NCI-H2227 treated with DMSO at 0.1 percent for 48 hours (cell line): ENCODE measurements around the gene DUOX2.
"Not testable (repeated sequence)": the region's sequence is repeated elsewhere in the genome, so short reads cannot be mapped to it uniquely, and the experiment has no call there.

Experiments
- DNase-seq: peaks from one replicate; lab custom pipeline; 2025; lab: John Stamatoyannopoulos, UW

DUOX2 gene

GRCh38 chr15:45073602-45074001 lies 40.4 kb downstream of the DUOX2 start:
- not testable (repeated sequence) for DNase-seq

- not testable (repeated sequence) for DNase-seq
Observed at GRCh38 chr15:45069942-45070360, 44.0 kb downstream of the DUOX2 start.

- no peak for DNase-seq
Observed at GRCh38 chr15:45064386-45064785, 49.6 kb downstream of the DUOX2 start.

DNA sequence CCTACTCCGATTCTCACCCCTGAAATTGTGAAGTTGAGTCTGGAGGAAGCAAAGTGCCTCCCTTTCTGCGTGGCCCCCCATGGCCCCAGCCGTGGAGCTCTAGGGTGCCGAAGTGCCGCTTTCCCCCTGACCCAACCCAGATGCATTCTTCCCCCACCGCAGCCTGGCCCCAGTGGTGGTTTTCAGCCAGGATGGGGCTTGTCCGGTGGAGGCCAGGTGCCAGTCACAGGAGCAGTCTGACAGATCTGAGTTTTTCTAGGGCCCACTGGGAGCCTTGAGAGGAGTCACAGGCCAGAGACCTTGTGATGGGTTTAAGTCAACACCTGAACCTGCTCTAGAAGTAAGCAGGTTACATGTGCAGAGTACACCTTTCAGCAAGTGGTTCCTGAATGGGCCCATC lies 51.7 kb downstream of the DUOX2 start:
- DNase-seq = not testable (repeated sequence)

DNA sequence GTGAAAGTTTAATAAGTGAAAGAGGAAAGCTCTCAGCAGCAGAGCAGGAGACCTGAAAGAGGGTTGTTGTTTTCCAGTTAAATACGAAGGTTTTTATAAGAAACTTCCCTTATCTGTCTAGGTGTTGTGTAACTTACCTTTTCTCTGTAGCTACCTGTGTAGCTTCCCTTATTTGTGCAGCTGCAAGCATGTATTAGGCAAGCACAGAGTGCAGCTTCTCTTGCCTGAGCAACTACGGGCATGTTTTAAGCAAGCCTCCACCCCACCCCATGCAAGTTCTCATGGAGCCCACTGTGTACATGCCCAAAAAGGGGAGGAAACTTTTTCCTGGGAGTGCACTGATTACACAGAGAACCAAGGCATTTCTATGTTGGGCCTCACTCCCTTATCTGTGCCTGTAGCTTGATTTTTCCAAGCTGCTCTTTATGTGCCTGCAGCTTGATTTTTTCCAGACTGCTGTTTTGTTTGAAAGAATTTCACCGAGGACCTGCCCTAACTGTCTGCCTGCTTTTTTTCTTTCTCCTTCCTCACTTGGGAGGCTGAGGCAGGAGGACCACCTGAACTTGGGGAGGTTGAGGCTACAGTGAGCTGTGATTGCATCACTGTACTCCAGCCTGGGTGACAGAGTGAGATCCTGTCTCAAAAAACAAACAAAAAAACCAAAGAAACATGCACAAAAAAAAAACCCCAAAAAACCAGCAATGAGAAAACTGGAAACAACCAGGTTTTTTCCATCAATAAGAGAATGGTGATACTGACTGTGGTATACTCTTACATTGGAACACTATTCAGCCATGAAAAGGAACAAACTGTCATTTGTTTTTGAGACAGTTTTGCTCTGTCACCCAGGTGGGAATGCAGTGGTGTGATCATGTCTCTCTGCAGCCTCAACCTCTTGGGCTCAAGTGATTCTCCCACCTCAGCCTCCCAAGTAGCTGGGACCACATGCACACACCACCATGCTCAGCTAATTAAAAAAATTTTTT lies 55.0 kb downstream of the DUOX2 start:
- DNase-seq = not testable (repeated sequence)

GRCh38 chr15:45052676-45053075 lies 61.3 kb downstream of the DUOX2 start:
- DNase-seq = not testable (repeated sequence)

- DNase-seq = no peak
Observed at GRCh38 chr15:45050587-45050986, 63.4 kb downstream of the DUOX2 start.

DNA sequence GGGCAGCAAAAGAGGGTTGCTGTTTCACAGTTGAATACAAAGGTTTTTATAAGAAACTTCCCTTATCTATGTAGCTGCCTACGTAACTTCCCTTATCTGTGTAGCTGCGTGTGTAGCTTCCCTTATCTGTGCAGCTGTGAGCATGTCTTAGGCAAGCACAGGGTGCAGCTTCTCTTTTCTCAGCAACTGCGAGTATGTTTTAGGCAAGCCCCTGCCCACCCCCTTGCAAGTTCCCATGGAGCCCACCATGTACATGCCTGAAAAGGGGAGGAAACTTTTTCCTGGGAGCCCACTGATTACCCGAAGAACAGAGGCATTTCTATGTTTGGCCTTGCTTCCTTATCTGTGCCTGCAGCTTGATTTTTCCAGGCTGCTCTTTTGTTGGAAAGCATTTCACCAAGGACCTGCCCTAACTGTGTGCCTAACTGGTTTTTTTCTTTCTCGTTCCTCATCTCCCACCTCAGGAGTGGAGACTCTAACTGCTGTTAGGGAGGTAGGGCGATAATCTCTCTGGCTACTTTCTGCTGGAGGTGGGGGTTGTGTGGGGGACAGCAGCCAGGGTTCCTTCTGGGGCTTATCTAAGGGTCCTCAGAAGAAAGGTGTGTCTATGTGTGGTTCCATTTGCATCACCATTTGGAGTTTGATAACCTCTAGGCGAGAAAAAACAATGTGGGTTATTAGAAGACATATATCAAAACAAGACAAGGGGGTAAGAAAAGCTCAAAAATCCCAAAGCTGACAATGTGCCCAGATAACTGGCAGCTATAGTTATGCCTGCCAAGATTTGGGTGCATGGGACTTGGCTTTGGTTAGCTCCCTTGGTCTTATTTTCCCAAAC lies 65.0 kb downstream of the DUOX2 start:
- no peak for DNase-seq

DNA sequence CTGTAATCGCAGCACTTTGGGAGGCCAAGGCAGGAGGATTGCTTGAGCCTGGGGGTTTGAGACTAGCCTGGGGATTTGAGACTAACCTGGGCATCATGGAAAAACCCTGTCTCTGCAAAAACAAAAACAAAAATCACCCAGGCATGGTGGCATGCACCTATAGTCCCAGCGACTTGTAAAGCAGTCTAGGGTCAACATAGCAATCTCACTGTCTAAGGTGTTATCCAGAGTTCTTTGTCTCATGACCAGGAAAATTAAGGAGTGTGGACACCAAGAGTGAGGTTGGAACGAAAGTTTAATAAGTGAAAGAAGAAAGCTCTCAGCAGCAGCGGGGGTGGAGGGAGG lies 65.6 kb downstream of the DUOX2 start:
- DNase-seq = not testable (repeated sequence)

DNA sequence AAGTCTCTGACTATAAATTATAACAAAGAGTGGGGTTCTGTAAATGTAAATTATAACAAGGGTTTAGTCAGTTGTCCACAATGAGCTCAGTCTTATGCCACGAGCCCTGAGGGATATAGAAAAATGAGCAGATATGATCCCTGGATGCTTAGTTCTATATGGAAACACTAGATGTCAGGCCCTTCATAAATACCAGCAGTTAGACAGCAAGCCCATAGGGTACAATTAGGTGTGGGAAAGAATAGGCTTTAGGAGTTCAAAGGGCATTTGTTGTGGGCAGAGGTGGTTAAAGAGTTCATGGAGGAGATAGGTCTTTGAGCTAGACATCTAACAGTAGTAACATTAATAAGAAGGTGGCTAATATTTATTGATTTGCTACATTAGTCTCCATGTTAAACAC lies 69.7 kb downstream of the DUOX2 start:
- DNase-seq = not testable (repeated sequence)

DNA sequence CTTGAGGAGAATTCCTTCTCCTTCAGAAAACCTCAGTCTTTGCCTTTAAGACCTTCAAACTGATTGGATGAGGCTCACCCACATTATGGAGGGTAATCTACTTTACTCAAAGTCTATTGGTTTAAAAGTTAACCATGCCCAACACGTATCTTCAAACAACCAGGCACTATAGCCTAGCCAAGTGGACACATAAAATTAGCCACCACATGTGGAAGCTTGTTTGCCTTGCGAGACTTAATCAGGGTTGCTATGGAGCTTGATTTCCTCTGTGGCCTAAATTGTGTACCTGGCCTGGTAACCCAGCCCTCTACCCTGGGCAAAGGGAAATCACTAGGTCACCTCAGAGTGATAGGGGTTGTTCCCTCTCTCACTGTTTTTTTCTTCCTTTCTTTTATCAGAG lies 71.1 kb downstream of the DUOX2 start:
- not testable (repeated sequence) for DNase-seq
